K562 (cell line): ENCODE data around the gene AP1M2. TPM values are rescaled to one million over a fixed set of nuclear protein-coding genes. Genes with fewer than 3 reads are reported as not detected.

Experiments used
- ASH1L ChIP-seq: fragments of 450-650 bp; IDR thresholded peaks from 2 replicates; pipeline ENCODE4 v1.6.1; 2018; ENCODE audit warnings: borderline replicate concordance, mild to moderate bottlenecking, low read depth; ENCODE audit not compliant: partially characterized antibody
- ESRRA ChIP-seq: fragments of 450-650 bp; IDR thresholded peaks from 2 replicates; pipeline ENCODE4 v1.6.1; 2014; ENCODE audit warnings: low read depth, mild to moderate bottlenecking, moderate library complexity, borderline replicate concordance
- GTF2A2 ChIP-seq: IDR thresholded peaks from 2 replicates; pipeline ENCODE4 v1.6.1; 2016; ENCODE audit warnings: mild to moderate bottlenecking, missing genetic modification characterization, missing compliant biosample characterization
- HNRNPUL1 ChIP-seq: fragments of 200-400 bp; formaldehyde crosslinking; IDR thresholded peaks from 2 replicates; pipeline ENCODE4 v1.6.1; 2017; ENCODE audit warnings: low read length
- ILK ChIP-seq: fragments of 450-650 bp; IDR thresholded peaks from 2 replicates; pipeline ENCODE4 v1.6.1; 2016; ENCODE audit warnings: missing genetic modification characterization, low read depth, mild to moderate bottlenecking, missing compliant biosample characterization, moderate library complexity, borderline replicate concordance
- MCM2 ChIP-seq: fragments of 450-650 bp; IDR thresholded peaks from 2 replicates; pipeline ENCODE4 v1.6.1; 2017; ENCODE audit warnings: low read depth, mild to moderate bottlenecking
- NFRKB ChIP-seq: fragments of 450-650 bp; IDR thresholded peaks from 2 replicates; pipeline ENCODE4 v1.6.1; 2016; ENCODE audit warnings: low read depth
- NFYB ChIP-seq: IDR thresholded peaks from 2 replicates; pipeline ENCODE4 v1.6.1; 2011; ENCODE audit warnings: mild to moderate bottlenecking, moderate library complexity; ENCODE audit not compliant: insufficient read length; ENCODE audit errors: extremely low read depth
- SLC30A9 ChIP-seq: fragments of 250-450 bp; sonication (Bioruptor Pico); IDR thresholded peaks from 2 replicates; pipeline ENCODE4 v1.8.0; 2022; ENCODE audit warnings: mild to moderate bottlenecking, moderate library complexity
- SMAD3 ChIP-seq: fragments of 450-650 bp; formaldehyde crosslinking; conservative IDR thresholded peaks from 2 replicates; pipeline ENCODE4 v1.4.0; 2020; ENCODE audit warnings: mild to moderate bottlenecking
- SP2 ChIP-seq: IDR thresholded peaks from 2 replicates; pipeline ENCODE4 v1.6.1; 2011; ENCODE audit warnings: mild to moderate bottlenecking, low read depth, low read length, moderate library complexity; ENCODE audit not compliant: poor library complexity, severe bottlenecking; ENCODE audit errors: extremely low read depth
- TGIF2 ChIP-seq: sonication (generic); formaldehyde crosslinking; IDR thresholded peaks from 2 replicates; pipeline ENCODE4 v1.8.1; 2022; ENCODE audit warnings: mild to moderate bottlenecking, missing genetic modification reagents, moderate library complexity
- ZNF3 ChIP-seq: fragments of 250-450 bp; sonication (Bioruptor Pico); IDR thresholded peaks from 2 replicates; pipeline ENCODE4 v1.5.0; 2021; ENCODE audit warnings: mild to moderate bottlenecking, moderate library complexity
- ZNF507 ChIP-seq: conservative IDR thresholded peaks from 2 replicates; pipeline ENCODE4 v1.6.1; 2017; ENCODE audit warnings: missing genetic modification characterization, missing compliant biosample characterization
- ZNF586 ChIP-seq: fragments of 450-650 bp; formaldehyde crosslinking; conservative IDR thresholded peaks from 2 replicates; pipeline ENCODE4 v1.4.0; 2020; ENCODE audit warnings: mild to moderate bottlenecking, moderate library complexity
- polyA plus RNA-seq, 8 experiments: library from polyadenylated mRNA; depleted of rRNA in 4 of 8; stranded (reverse) in 5 of 8; unstranded in 3 of 8; fragments of >200 nt; fragmentation: Nextera tagmentation in 2 of 8; fragmentation: Illumina TruSeq in 1 of 8; extraction: Ambion mirVana in 2 of 8; extraction: Trizol in 1 of 8; gene quantifications; 2 replicates each; pipeline versions ENCODE4 v1.2.1 to v1.2.3, GENCODE V29; 2011 to 2014; ENCODE audit warnings: inconsistent platforms in 1 of 8, missing spikeins in 1 of 8
- total RNA-seq, 7 experiments: library from RNA; depleted of rRNA in 6 of 7; stranded (reverse); fragments of >200 nt in 6 of 7; fragmentation: Illumina TruSeq in 2 of 7; extraction: Trizol in 2 of 7; gene quantifications; 2 replicates each; pipeline versions ENCODE4 v1.2.1 to v1.2.3, GENCODE V29; 2011 to 2021; ENCODE audit warnings: low replicate concordance in 1 of 7
- TF ChIP-seq, protein P1 (sequence below): fragments of 250-450 bp; sonication (Bioruptor Pico); IDR thresholded peaks from 2 replicates; pipeline ENCODE4 v1.8.0; 2021; ENCODE audit warnings: mild to moderate bottlenecking, moderate library complexity
- TF ChIP-seq, protein P2 (sequence below), 2 experiments: fragments of 450-650 bp; formaldehyde crosslinking in 1 of 2; IDR thresholded peaks; 2 replicates each; pipeline versions ENCODE4 v1.4.0 to v1.6.1; 2014 to 2020; ENCODE audit warnings: mild to moderate bottlenecking in 2 of 2, borderline replicate concordance in 1 of 2, low read depth in 1 of 2
- TF ChIP-seq, protein P3 (sequence below): fragments of 250-450 bp; sonication (Bioruptor Pico); IDR thresholded peaks from 2 replicates; pipeline ENCODE4 v1.4.0; 2020; ENCODE audit warnings: borderline replicate concordance

Gene AP1M2
- total and polyA plus RNA-seq, 9 of the 15 experiments (the other 6 are each of a cell fraction or from before 2014, with no cell fraction given), result 0.33 to 1.4 (median 0.89) TPM; not detected in 1

DNA sequence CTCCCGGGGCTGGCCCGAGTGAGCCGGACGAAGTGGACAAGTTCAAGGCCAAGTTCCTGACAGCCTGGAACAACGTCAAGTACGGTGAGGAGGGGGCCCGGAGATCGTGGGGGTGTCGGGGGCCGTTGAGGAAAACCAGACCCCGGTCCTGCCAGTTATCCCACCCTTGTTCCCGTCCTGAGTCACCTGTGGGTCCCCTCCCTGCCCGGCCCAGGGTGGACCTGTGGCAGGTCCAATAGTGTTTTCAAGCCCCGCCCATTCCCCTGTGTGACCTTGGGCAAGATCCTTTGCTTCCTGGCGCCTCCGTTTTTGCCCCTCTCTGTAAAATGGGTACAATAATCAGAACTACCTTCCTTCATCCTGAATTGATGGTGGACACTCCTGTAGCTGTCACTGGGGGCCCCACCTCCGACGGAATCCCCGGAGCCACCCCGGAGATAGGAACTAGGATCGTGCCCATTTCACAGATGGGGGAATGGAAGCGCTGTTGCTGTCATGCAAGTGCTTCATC lies 42.8 kb downstream of the AP1M2 start (continued):
- TF ChIP-seq SP2, result no peak
- TF ChIP-seq GTF2A2, result no peak
- peak; percentile 21; the same call in 1 of the 2 replicates for TF ChIP-seq TGIF2 (CRISPR knock-in tag)
- TF ChIP-seq HNRNPUL1, result no peak
- no peak for TF ChIP-seq NFYB
- TF ChIP-seq, protein P1, sequence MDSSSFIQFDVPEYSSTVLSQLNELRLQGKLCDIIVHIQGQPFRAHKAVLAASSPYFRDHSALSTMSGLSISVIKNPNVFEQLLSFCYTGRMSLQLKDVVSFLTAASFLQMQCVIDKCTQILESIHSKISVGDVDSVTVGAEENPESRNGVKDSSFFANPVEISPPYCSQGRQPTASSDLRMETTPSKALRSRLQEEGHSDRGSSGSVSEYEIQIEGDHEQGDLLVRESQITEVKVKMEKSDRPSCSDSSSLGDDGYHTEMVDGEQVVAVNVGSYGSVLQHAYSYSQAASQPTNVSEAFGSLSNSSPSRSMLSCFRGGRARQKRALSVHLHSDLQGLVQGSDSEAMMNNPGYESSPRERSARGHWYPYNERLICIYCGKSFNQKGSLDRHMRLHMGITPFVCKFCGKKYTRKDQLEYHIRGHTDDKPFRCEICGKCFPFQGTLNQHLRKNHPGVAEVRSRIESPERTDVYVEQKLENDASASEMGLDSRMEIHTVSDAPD (CRISPR knock-in tag), result no peak
- TF ChIP-seq ZNF507 (tag), result no peak
- no peak for TF ChIP-seq ZNF586 (CRISPR knock-in tag)
- no peak for TF ChIP-seq MCM2
- no peak for TF ChIP-seq ASH1L
- no peak for TF ChIP-seq ZNF3 (CRISPR knock-in tag)
- TF ChIP-seq ILK (tag), result no peak
- TF ChIP-seq, protein P2, sequence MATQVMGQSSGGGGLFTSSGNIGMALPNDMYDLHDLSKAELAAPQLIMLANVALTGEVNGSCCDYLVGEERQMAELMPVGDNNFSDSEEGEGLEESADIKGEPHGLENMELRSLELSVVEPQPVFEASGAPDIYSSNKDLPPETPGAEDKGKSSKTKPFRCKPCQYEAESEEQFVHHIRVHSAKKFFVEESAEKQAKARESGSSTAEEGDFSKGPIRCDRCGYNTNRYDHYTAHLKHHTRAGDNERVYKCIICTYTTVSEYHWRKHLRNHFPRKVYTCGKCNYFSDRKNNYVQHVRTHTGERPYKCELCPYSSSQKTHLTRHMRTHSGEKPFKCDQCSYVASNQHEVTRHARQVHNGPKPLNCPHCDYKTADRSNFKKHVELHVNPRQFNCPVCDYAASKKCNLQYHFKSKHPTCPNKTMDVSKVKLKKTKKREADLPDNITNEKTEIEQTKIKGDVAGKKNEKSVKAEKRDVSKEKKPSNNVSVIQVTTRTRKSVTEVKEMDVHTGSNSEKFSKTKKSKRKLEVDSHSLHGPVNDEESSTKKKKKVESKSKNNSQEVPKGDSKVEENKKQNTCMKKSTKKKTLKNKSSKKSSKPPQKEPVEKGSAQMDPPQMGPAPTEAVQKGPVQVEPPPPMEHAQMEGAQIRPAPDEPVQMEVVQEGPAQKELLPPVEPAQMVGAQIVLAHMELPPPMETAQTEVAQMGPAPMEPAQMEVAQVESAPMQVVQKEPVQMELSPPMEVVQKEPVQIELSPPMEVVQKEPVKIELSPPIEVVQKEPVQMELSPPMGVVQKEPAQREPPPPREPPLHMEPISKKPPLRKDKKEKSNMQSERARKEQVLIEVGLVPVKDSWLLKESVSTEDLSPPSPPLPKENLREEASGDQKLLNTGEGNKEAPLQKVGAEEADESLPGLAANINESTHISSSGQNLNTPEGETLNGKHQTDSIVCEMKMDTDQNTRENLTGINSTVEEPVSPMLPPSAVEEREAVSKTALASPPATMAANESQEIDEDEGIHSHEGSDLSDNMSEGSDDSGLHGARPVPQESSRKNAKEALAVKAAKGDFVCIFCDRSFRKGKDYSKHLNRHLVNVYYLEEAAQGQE (IDR thresholded peaks at IDR 0.05; ENCODE audit: borderline replicate concordance), result no peak
- TF ChIP-seq, protein P2 (CRISPR knock-in tag; IDR thresholded peaks at IDR 0.05; ENCODE audit: low read depth), result no peak
- TF ChIP-seq, protein P3, sequence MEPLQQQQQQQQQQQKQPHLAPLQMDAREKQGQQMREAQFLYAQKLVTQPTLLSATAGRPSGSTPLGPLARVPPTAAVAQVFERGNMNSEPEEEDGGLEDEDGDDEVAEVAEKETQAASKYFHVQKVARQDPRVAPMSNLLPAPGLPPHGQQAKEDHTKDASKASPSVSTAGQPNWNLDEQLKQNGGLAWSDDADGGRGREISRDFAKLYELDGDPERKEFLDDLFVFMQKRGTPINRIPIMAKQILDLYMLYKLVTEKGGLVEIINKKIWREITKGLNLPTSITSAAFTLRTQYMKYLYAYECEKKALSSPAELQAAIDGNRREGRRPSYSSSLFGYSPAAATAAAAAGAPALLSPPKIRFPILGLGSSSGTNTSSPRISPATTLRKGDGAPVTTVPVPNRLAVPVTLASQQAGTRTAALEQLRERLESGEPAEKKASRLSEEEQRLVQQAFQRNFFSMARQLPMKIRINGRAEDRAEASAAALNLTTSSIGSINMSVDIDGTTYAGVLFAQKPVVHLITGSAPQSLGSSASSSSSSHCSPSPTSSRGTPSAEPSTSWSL (CRISPR knock-in tag), result no peak
- TF ChIP-seq NFRKB, result no peak
- peak; percentile 100 for TF ChIP-seq ESRRA
- TF ChIP-seq SLC30A9 (CRISPR knock-in tag), result no peak
- no peak for TF ChIP-seq SMAD3 (CRISPR knock-in tag)
